Kidney (tissue), 14 donors: ENCODE data around the gene CAMTA1. TPM values are rescaled to one million over a fixed set of nuclear protein-coding genes. Genes with fewer than 3 reads are reported as not detected.

Experiments
- DNase-seq, 5 donors: peaks; one replicate each; pipeline ENCODE4 v3.0.0-alpha.2; 2013 to 2020
- FAIRE-seq: peaks from 2 replicates; lab custom pipeline; 2012; peaks lifted over from hg19 to GRCh38; lab: Jason Lieb, UNC
- H3K27ac ChIP-seq, 2 donors: one replicate each; pipeline ENCODE4 v1.7.0; 2013; ENCODE audit warnings: low read depth in 2 of 2, low read length in 2 of 2, inconsistent platforms in 1 of 2
- H3K27me3 ChIP-seq: one replicate; pipeline ENCODE4 v1.7.1; 2013; ENCODE audit warnings: low read length, inconsistent platforms; ENCODE audit not compliant: control insufficient read depth, insufficient read depth
- H3K36me3 ChIP-seq, 3 donors: one replicate each; pipeline versions ENCODE4 v1.7.0 to v1.7.1; 2013; ENCODE audit warnings: low read length in 3 of 3, control low read depth in 1 of 3, inconsistent platforms in 1 of 3; ENCODE audit not compliant: insufficient read depth in 3 of 3, control insufficient read depth in 2 of 3
- H3K4me1 ChIP-seq, 3 donors: one replicate each; pipeline versions ENCODE4 v1.7.0 to v1.7.1; 2013; ENCODE audit warnings: low read length in 3 of 3, inconsistent platforms in 1 of 3, low read depth in 1 of 3; ENCODE audit not compliant: control insufficient read depth in 2 of 3, insufficient read depth in 2 of 3
- H3K4me3 ChIP-seq, 3 donors: one replicate each; pipeline versions ENCODE4 v1.7.0 to v1.8.1; 2013; ENCODE audit warnings: low read length in 3 of 3, control low read depth in 1 of 3, inconsistent platforms in 1 of 3
- H3K9ac ChIP-seq, 3 donors: one replicate each; pipeline versions ENCODE4 v1.7.0 to v1.7.1; 2013; ENCODE audit warnings: low read length in 3 of 3, control low read depth in 1 of 3, inconsistent platforms in 1 of 3
- H3K9me3 ChIP-seq, 3 donors: one replicate each; pipeline versions ENCODE4 v1.7.0 to v1.7.1; 2013; ENCODE audit warnings: low read length in 3 of 3, control low read depth in 1 of 3, inconsistent platforms in 1 of 3; ENCODE audit not compliant: control insufficient read depth in 2 of 3, insufficient read depth in 1 of 3
- intact Hi-C: fragments of 100-400 bp; cut with DNase I; formaldehyde crosslinking; loops from one replicate; pipeline ENCODE4 v1.11.1; 2022
- polyA plus RNA-seq: library from polyadenylated mRNA; stranded (reverse); fragments of 350-450 nt; fragmentation: Illumina TruSeq; extraction: RNeasy Lipid Tissue Mini Kit (QIAGEN cat#74804); gene quantifications from one replicate; pipeline ENCODE4 v1.2.3, GENCODE V29; 2014; ENCODE audit warnings: low read depth, low replicate concordance; ENCODE audit not compliant: insufficient read depth
- total RNA-seq: library from RNA; stranded (reverse); fragmentation: NEBNext Ultra II Directional; extraction: Animal tissue kit (Norgen Biotek cat#: 25700); gene quantifications from one replicate; pipeline ENCODE4 v1.2.1, GENCODE V29; 2021
- TF ChIP-seq, protein P1 (sequence below): IDR thresholded peaks from 3 replicates; pipeline ENCODE4 v1.5.1; 2012; ENCODE audit warnings: mild to moderate bottlenecking, moderate library complexity, borderline replicate concordance; ENCODE audit not compliant: insufficient read depth; ENCODE audit errors: extremely low read depth
- donor health status: control.
- donor health status: control.
- donor health status: control.
- donor health status: control.
- donor health status: control.
- donor health status: DM: yes; HTN: yes; CAD: no.
- donor health status: Normal renal cell carcinoma (clear cell type).

Gene CAMTA1
- total and polyA plus RNA-seq, 2 donors from 2014 or later = 79.0 to 170 TPM

DNA sequence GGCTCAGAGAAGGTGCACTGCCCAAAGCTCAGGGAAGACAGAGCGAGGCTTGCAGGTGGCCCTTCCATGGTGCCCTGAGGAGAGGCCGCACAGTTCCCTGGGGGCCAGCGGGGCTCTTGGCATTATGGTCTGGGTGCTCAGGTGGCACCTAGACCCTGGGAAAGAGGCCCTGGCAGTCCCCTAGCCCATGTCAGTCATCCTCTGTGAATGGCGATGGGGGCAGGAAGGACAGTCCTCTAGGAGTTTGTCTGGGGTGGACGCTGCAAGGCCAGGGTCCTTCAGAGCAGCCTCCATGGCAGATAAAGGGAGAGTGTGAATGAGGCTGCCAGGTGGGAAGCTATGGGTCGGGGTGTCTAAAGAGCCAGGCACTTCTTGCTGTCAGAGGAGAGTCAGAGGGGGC, 640.0 kb downstream of the CAMTA1 start:
- DNase-seq = peak in 1 of 5 donors; percentile 26
- no peak overlapping the region for H3K27ac ChIP-seq
- intact Hi-C loops = no loop called here
- TF ChIP-seq, protein P1, sequence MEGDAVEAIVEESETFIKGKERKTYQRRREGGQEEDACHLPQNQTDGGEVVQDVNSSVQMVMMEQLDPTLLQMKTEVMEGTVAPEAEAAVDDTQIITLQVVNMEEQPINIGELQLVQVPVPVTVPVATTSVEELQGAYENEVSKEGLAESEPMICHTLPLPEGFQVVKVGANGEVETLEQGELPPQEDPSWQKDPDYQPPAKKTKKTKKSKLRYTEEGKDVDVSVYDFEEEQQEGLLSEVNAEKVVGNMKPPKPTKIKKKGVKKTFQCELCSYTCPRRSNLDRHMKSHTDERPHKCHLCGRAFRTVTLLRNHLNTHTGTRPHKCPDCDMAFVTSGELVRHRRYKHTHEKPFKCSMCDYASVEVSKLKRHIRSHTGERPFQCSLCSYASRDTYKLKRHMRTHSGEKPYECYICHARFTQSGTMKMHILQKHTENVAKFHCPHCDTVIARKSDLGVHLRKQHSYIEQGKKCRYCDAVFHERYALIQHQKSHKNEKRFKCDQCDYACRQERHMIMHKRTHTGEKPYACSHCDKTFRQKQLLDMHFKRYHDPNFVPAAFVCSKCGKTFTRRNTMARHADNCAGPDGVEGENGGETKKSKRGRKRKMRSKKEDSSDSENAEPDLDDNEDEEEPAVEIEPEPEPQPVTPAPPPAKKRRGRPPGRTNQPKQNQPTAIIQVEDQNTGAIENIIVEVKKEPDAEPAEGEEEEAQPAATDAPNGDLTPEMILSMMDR = no peak
- H3K4me1 ChIP-seq = no peaks in the 10 kb centered on the region
- peaks cover 0 to under 1% (median 0%) of the 10 kb centered on the region in 3 donors for H3K9me3 ChIP-seq
- no peak overlapping the region for H3K9ac ChIP-seq
- H3K36me3 ChIP-seq = no peaks in the 10 kb centered on the region
- no peaks in the 10 kb centered on the region for H3K27me3 ChIP-seq
- no peak overlapping the region for H3K4me3 ChIP-seq
- no peak for FAIRE-seq

DNA sequence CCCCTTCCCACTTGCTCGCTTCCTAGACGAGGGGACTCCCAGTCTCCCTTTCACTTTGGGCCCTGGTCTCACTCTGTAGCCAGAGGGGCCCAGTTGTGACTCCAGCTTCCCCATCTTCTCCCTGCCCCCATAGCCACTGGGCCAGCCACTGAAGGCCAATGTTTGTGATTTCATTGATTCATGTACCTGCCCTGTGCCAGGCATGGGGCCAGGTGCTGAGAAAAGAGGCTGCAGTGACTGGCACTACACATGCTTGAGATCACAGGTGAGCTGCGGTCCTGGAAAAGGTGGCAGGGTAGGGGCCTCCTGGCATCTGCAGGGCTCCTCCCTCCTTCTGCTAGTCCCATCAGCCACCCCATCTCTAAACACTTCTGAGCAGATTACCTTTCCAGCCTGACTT, 640.5 kb downstream of the CAMTA1 start:
- DNase-seq (peak in 1 of 5 donors; percentile 40), FAIRE-seq (no peak)
- Histone ChIP-seq H3K4me3 (no peak overlapping the region), H3K27me3 (no peaks in the 10 kb centered on the region), H3K9me3 (peaks cover 0 to 1% (median 0%) of the 10 kb centered on the region in 3 donors), H3K4me1 (no peaks in the 10 kb centered on the region), H3K36me3 (no peaks in the 10 kb centered on the region), H3K9ac (no peak overlapping the region), H3K27ac (no peak overlapping the region)
- TF ChIP-seq, protein P1 = no peak
- intact Hi-C loops = no loop called here

DNA sequence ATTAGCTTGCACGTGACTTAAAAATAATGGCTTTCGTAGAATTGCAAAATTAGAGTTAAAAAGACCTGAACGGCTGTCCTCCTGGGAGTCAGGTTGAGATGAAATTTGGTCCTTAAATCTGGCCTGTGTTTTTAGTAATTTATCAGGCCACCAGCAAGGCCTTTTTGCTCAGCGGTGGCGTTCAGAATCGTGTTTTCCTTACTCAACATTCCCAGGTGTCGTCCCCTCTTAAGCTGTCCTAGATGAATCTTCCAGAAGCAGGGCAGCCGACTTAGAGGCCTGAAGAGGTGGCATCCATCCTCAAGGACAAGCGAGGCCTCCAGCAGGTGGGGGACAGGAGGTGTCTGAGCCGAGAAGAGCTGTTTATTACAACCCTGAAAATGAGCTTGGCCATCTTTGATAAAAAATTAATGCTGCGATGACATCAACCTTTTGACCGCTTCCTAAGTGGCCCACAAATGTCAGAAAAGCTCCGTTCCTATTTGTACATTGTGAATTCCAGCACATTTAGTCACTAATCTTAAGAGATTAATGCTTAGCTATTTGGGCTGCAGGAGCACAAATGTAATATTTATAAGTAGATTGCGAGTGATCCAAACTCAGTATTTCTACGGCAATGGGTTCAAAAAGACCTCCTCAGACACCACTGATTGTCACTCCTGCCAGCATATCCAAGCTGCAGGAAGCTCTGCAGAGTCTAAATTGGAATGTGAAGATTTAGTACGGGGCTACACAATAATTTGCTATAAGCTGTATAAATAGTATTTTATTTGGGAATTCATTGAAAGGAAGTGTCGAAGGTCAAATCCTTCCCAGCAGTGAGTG, 641.7 kb downstream of the CAMTA1 start:
- no peak overlapping the region for H3K4me3 ChIP-seq
- no peaks in the 10 kb centered on the region for H3K4me1 ChIP-seq
- H3K27ac ChIP-seq = no peak overlapping the region
- H3K36me3 ChIP-seq = no peaks in the 10 kb centered on the region
- intact Hi-C loops = no loop called here
- H3K9me3 ChIP-seq = peaks cover 0 to 1% (median 0%) of the 10 kb centered on the region in 3 donors
- FAIRE-seq = no peak
- TF ChIP-seq, protein P1 = no peak
- peak in 1 of 5 donors; percentile 6 for DNase-seq
- no peaks in the 10 kb centered on the region for H3K27me3 ChIP-seq
- H3K9ac ChIP-seq = no peak overlapping the region
